ENCODE results near the gene CACNA1H.

Gene CACNA1H

DNA sequence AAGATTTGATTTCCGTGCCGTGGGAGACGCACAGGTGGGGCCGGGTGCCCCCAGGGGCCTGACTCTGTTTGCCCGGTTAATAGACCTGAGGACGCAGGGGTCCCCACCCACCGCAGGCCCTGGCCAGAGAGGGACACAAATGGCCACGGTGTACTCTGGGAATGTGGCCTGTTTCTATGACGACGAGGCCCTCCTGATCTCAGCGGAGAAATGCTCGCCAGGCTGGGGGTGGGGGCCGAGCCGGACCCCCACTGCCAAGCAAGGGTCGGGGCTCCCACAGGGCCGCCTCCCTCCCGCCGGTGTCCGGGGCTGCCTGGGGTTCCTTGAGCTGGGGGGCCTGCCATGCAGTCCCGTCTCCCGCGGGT, 32.3 kb upstream of the CACNA1H start:
- peaks cover 16 to 51% of the 10 kb centered on the region in 2 experiments for H3K27me3 ChIP-seq (ENCODE audit: control insufficient read depth in 1 of 2, insufficient read depth in 1 of 2, low read length in 2 of 2)
- WGBS, result 92% methylated on average over 22 of the region's 22 CpGs

DNA sequence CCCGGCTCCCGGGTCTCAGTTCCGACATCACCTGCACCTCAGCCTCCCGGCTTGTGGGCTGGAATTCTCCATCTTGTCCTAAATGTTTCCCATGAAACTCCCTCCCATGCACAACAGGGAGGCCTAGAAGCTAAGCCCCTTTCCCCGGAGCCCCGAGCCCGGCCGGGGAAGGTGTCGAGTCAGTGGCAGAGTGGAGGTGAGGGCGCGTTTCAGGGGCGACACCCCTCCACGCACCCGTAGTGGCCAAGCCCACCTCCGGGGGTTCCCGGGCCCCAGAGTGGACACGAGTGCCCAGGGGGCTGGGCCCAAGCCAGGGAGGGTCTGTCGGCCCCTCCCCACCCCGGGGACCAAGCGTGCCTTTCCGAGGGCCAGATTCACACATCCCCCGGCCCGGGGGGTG, 31.9 kb upstream of the CACNA1H start:
- Histone ChIP-seq H3K27me3 (ENCODE audit: control insufficient read depth in 1 of 2, insufficient read depth in 1 of 2, low read length in 2 of 2) (peaks cover 16 to 54% of the 10 kb centered on the region in 2 experiments), H3K4ac (ENCODE audit: low read depth in 1 of 2, low read length in 2 of 2) (no peak overlapping the region), H3K14ac (ENCODE audit: low read length in 2 of 2) (no peak overlapping the region), H3K9ac (ENCODE audit: low read length) (no peak overlapping the region), H3K79me1 (replicated peaks; ENCODE audit: low read length, poor library complexity, severe bottlenecking) (no peaks in the 10 kb centered on the region), H3K36me3 (ENCODE audit: control insufficient read depth in 1 of 2, insufficient read depth in 2 of 2, low read depth in 1 of 2, low read length in 2 of 2) (peaks cover 0 to 2% of the 10 kb centered on the region in 2 experiments), H3K4me2 (ENCODE audit: low read length, poor library complexity, severe bottlenecking) (no peak overlapping the region), H2BK120ac (ENCODE audit: low read depth, low read length) (no peak overlapping the region), H4K91ac (ENCODE audit: low read length) (no peak overlapping the region), H3K27ac (ENCODE audit: low read length, poor library complexity, severe bottlenecking) (no peak overlapping the region), H3K4me3 (ENCODE audit: insufficient read depth in 1 of 2, low read depth in 1 of 2, low read length in 2 of 2) (no peak overlapping the region), H2BK12ac (ENCODE audit: low read length in 2 of 2) (no peak overlapping the region), H2AK5ac (ENCODE audit: low read length, severe bottlenecking) (no peak overlapping the region), H2BK5ac (ENCODE audit: low read depth, low read length, poor library complexity, severe bottlenecking) (no peak overlapping the region), H2AFZ (ENCODE audit: low read depth, low read length) (no peak overlapping the region), H3K23ac (ENCODE audit: low read length in 2 of 2) (no peak overlapping the region), H4K8ac (ENCODE audit: low read length) (no peak overlapping the region), H3K18ac (ENCODE audit: low read depth in 1 of 2, low read length in 2 of 2) (no peak overlapping the region), H2BK15ac (ENCODE audit: low read depth, poor library complexity, severe bottlenecking) (no peak overlapping the region), H3K4me1 (ENCODE audit: control insufficient read depth, insufficient read depth, low read depth, low read length) (no peaks in the 10 kb centered on the region), H3K9me3 (ENCODE audit: control insufficient read depth, low read length) (no peaks in the 10 kb centered on the region)
- WGBS, result 87% methylated on average over 23 of the region's 23 CpGs
- DNase-seq, result no peak

More for the DNA sequence above, 32.3 kb upstream of the CACNA1H start:
- Histone ChIP-seq H3K4me2 (ENCODE audit: low read length, poor library complexity, severe bottlenecking) (no peak overlapping the region), H3K79me1 (replicated peaks; ENCODE audit: low read length, poor library complexity, severe bottlenecking) (no peaks in the 10 kb centered on the region), H3K36me3 (ENCODE audit: control insufficient read depth in 1 of 2, insufficient read depth in 2 of 2, low read depth in 1 of 2, low read length in 2 of 2) (peaks cover 0 to 2% of the 10 kb centered on the region in 2 experiments), H3K9ac (ENCODE audit: low read length) (no peak overlapping the region), H3K4me1 (ENCODE audit: control insufficient read depth, insufficient read depth, low read depth, low read length) (no peaks in the 10 kb centered on the region), H4K91ac (ENCODE audit: low read length) (no peak overlapping the region), H3K9me3 (ENCODE audit: control insufficient read depth, low read length) (no peaks in the 10 kb centered on the region), H2BK120ac (ENCODE audit: low read depth, low read length) (no peak overlapping the region), H2BK5ac (ENCODE audit: low read depth, low read length, poor library complexity, severe bottlenecking) (no peak overlapping the region), H3K14ac (ENCODE audit: low read length in 2 of 2) (no peak overlapping the region), H3K4ac (ENCODE audit: low read depth in 1 of 2, low read length in 2 of 2) (no peak overlapping the region), H3K18ac (ENCODE audit: low read depth in 1 of 2, low read length in 2 of 2) (no peak overlapping the region), H2AK5ac (ENCODE audit: low read length, severe bottlenecking) (no peak overlapping the region), H2BK12ac (ENCODE audit: low read length in 2 of 2) (no peak overlapping the region), H4K8ac (ENCODE audit: low read length) (no peak overlapping the region), H3K23ac (ENCODE audit: low read length in 2 of 2) (no peak overlapping the region), H2AFZ (ENCODE audit: low read depth, low read length) (no peak overlapping the region), H3K4me3 (ENCODE audit: insufficient read depth in 1 of 2, low read depth in 1 of 2, low read length in 2 of 2) (no peak overlapping the region), H3K27ac (ENCODE audit: low read length, poor library complexity, severe bottlenecking) (no peak overlapping the region), H2BK15ac (ENCODE audit: low read depth, poor library complexity, severe bottlenecking) (no peak overlapping the region)
- DNase-seq, result no peak

DNA sequence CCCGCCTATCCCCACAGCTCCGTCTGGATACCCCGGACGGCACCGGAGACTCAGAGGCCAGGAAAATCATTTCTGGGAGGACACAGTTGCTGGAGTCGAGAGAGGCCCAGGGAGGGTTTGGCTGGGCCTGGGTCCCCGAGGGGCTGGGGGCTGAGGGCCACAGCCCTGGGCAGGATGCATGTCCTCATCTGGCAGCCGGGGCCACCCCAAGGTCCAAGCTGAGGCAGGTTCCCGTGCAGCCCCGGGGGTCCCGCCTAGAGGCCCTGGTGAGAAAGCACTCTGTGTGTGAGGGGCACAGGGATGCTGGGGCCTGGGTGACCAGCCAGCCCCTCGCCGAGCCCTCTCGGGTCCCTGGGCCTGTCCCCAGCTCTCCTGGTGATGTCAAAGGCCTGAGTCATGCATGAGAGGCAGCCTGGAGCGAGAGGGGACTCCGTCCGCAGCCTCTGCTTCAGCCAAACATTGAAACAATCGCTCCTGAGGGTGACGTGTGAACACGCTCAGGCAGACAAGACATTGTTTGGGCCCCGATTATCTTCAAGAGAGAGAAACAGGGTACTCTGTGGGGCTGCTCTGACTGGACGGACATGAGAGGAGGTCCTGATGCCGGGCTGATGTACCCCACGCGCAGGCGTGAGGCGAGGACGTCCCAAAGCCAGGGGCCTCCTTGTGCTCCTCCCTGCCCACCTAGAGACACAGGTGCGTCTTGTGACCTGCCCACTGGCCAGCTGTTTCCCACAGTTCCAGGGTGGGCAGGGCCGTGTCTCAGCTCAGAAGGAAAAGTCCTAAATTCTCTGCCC, 31.1 kb upstream of the CACNA1H start:
- Histone ChIP-seq H3K36me3 (ENCODE audit: control insufficient read depth in 1 of 2, insufficient read depth in 2 of 2, low read depth in 1 of 2, low read length in 2 of 2) (peaks cover 0 to 2% of the 10 kb centered on the region in 2 experiments), H3K4ac (ENCODE audit: low read depth in 1 of 2, low read length in 2 of 2) (no peak overlapping the region), H4K91ac (ENCODE audit: low read length) (no peak overlapping the region), H2BK5ac (ENCODE audit: low read depth, low read length, poor library complexity, severe bottlenecking) (no peak overlapping the region), H3K27me3 (ENCODE audit: control insufficient read depth in 1 of 2, insufficient read depth in 1 of 2, low read length in 2 of 2) (peaks cover 16 to 53% of the 10 kb centered on the region in 2 experiments), H3K14ac (ENCODE audit: low read length in 2 of 2) (no peak overlapping the region), H2AFZ (ENCODE audit: low read depth, low read length) (no peak overlapping the region), H3K4me1 (ENCODE audit: control insufficient read depth, insufficient read depth, low read depth, low read length) (no peaks in the 10 kb centered on the region), H3K9ac (ENCODE audit: low read length) (no peak overlapping the region), H2AK5ac (ENCODE audit: low read length, severe bottlenecking) (no peak overlapping the region), H3K27ac (ENCODE audit: low read length, poor library complexity, severe bottlenecking) (no peak overlapping the region), H3K23ac (ENCODE audit: low read length in 2 of 2) (no peak overlapping the region), H3K4me3 (ENCODE audit: insufficient read depth in 1 of 2, low read depth in 1 of 2, low read length in 2 of 2) (no peak overlapping the region), H4K8ac (ENCODE audit: low read length) (no peak overlapping the region), H3K4me2 (ENCODE audit: low read length, poor library complexity, severe bottlenecking) (no peak overlapping the region), H3K9me3 (ENCODE audit: control insufficient read depth, low read length) (no peaks in the 10 kb centered on the region), H2BK15ac (ENCODE audit: low read depth, poor library complexity, severe bottlenecking) (no peak overlapping the region), H3K18ac (ENCODE audit: low read depth in 1 of 2, low read length in 2 of 2) (no peak overlapping the region), H3K79me1 (replicated peaks; ENCODE audit: low read length, poor library complexity, severe bottlenecking) (no peaks in the 10 kb centered on the region), H2BK120ac (ENCODE audit: low read depth, low read length) (no peak overlapping the region), H2BK12ac (ENCODE audit: low read length in 2 of 2) (no peak overlapping the region)
- DNase-seq, result no peak
- WGBS, result 80% methylated on average over 30 of the region's 30 CpGs

DNA sequence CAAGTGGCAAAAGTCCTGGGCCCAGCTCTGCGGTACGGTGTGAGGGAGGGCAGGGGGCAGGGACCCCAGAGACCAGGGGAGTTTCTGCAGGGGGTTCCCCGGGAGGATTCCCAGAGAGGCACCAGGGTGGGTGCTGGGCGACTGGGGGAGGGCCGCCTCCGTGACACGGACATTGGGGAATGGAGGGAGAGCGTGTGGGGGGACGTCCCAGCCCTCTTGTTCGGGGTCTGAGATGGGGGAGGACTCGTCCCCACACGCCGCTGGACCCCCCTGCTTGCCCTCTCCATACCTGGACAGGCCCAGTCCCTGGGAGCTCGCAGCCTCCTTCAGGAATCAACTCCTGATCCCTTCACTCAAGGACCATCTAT, 30.5 kb upstream of the CACNA1H start:
- no peak overlapping the region for H3K9ac ChIP-seq (ENCODE audit: low read length)
- no peak overlapping the region for H3K4me2 ChIP-seq (ENCODE audit: low read length, poor library complexity, severe bottlenecking)
- peaks cover 0 to 2% of the 10 kb centered on the region in 2 experiments for H3K36me3 ChIP-seq (ENCODE audit: control insufficient read depth in 1 of 2, insufficient read depth in 2 of 2, low read depth in 1 of 2, low read length in 2 of 2)
- H3K18ac ChIP-seq (ENCODE audit: low read depth in 1 of 2, low read length in 2 of 2), result no peak overlapping the region
- H4K8ac ChIP-seq (ENCODE audit: low read length), result no peak overlapping the region
- no peak overlapping the region for H3K23ac ChIP-seq (ENCODE audit: low read length in 2 of 2)
- no peak overlapping the region for H2AFZ ChIP-seq (ENCODE audit: low read depth, low read length)
- H3K27ac ChIP-seq (ENCODE audit: low read length, poor library complexity, severe bottlenecking), result no peak overlapping the region
- no peak overlapping the region for H3K4ac ChIP-seq (ENCODE audit: low read depth in 1 of 2, low read length in 2 of 2)
- no peak overlapping the region for H2BK120ac ChIP-seq (ENCODE audit: low read depth, low read length)
- H2BK12ac ChIP-seq (ENCODE audit: low read length in 2 of 2), result no peak overlapping the region
- no peaks in the 10 kb centered on the region for H3K79me1 ChIP-seq (replicated peaks; ENCODE audit: low read length, poor library complexity, severe bottlenecking)
- no peak for DNase-seq
- no peak overlapping the region for H4K91ac ChIP-seq (ENCODE audit: low read length)
- H2BK5ac ChIP-seq (ENCODE audit: low read depth, low read length, poor library complexity, severe bottlenecking), result no peak overlapping the region
- no peak overlapping the region for H2AK5ac ChIP-seq (ENCODE audit: low read length, severe bottlenecking)
- no peaks in the 10 kb centered on the region for H3K4me1 ChIP-seq (ENCODE audit: control insufficient read depth, insufficient read depth, low read depth, low read length)
- H3K4me3 ChIP-seq (ENCODE audit: insufficient read depth in 1 of 2, low read depth in 1 of 2, low read length in 2 of 2), result no peak overlapping the region
- WGBS, result 86% methylated on average over 8 of the region's 14 CpGs
- peaks cover 16 to 49% of the 10 kb centered on the region in 2 experiments for H3K27me3 ChIP-seq (ENCODE audit: control insufficient read depth in 1 of 2, insufficient read depth in 1 of 2, low read length in 2 of 2)
- no peaks in the 10 kb centered on the region for H3K9me3 ChIP-seq (ENCODE audit: control insufficient read depth, low read length)
- no peak overlapping the region for H2BK15ac ChIP-seq (ENCODE audit: low read depth, poor library complexity, severe bottlenecking)
- H3K14ac ChIP-seq (ENCODE audit: low read length in 2 of 2), result no peak overlapping the region
